ENCODE results near the gene MALRD1.

DNA sequence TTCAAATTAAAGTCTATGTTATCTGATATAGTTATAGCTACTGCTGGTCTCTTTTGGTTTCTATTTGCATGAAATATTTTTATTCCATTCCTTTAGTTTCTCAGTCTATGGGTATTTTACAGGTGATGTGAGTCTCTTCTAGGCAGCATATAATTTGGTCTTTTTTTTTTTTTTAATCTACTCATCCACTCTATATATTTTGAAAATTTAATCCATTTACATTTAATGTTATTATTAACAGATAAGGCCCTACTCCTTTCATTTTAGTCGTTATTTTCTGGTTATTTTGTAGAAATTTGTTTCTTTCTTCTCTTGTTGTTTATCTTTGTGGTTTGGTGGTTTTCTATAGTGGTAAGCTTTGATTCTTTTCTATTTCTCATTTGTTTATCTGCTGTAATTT lies 58.8 kb downstream of the MALRD1 start:
- TF ChIP-seq, protein P1, sequence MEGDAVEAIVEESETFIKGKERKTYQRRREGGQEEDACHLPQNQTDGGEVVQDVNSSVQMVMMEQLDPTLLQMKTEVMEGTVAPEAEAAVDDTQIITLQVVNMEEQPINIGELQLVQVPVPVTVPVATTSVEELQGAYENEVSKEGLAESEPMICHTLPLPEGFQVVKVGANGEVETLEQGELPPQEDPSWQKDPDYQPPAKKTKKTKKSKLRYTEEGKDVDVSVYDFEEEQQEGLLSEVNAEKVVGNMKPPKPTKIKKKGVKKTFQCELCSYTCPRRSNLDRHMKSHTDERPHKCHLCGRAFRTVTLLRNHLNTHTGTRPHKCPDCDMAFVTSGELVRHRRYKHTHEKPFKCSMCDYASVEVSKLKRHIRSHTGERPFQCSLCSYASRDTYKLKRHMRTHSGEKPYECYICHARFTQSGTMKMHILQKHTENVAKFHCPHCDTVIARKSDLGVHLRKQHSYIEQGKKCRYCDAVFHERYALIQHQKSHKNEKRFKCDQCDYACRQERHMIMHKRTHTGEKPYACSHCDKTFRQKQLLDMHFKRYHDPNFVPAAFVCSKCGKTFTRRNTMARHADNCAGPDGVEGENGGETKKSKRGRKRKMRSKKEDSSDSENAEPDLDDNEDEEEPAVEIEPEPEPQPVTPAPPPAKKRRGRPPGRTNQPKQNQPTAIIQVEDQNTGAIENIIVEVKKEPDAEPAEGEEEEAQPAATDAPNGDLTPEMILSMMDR (IDR thresholded peaks at IDR 0.05), result no peak
- no peak for TF ChIP-seq POLR2A (IDR thresholded peaks at IDR 0.05)
- TF ChIP-seq EP300 (IDR thresholded peaks at IDR 0.05), result no peak

Data from sigmoid colon (tissue), 4 donors.